ENCODE measurements around the gene RIN1. TPM values are rescaled to one million over a fixed set of nuclear protein-coding genes. Genes with fewer than 3 reads are reported as not detected.
A peak's percentile ranks its signal among the peaks of the same experiment; 100 is the strongest.

The RIN1 gene
- total and polyA plus RNA-seq, 2 experiments from 2014 or later: 1.9 to 9.4 TPM

DNA sequence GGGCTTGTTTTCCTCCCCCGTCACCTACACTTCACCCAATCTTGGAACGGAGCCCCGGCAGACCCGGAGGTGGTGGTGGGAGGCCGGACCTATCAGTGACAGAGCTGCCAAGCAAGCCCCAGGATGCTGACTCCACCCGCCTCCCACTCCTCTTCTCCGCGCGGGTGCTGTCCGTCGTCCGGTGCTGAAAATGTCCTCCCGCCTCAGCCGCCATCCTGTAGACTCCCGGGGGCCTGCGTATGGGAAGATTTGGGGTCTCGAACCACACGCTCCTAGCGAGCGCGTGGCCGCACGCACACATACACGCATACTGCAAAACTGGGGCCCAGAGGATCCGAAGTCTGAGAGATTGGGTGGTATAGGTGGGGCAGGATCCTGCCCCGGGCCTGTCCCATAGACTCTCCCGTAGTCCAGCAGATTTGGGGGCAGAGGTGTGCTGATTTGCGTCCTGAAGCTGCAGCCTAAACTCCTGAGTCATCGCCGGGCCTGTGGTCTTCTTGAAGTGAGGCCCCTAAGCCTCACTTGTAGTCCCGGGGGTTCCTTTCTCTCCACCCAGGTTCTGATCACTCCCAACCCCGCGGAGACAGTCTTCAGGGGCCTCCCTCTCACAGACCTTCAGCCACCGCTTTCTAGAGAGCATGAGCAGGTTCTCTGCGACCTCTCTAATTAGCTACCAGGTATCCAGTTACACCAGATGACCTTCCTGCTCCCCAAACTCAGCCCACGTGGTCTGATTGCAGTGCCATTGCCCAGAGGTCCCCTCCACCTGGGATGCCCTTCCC is 46.5 kb downstream of the RIN1 start:
- no peaks in the 10 kb centered on the region for H3K9me3 ChIP-seq (ENCODE audit: low read depth)
- H3K4me3 ChIP-seq: peak overlapping the region; percentile 41
- H3K36me3 ChIP-seq: no peaks in the 10 kb centered on the region
- H3K27ac ChIP-seq: peak overlapping the region; percentile 84
- peaks cover 43% of the 10 kb centered on the region for H3K27me3 ChIP-seq
- DNase-seq (ENCODE audit: low read depth in 1 of 2, low spot score in 1 of 2): peak in 1 of 2 donors; percentile 90
- TF ChIP-seq, protein P1, sequence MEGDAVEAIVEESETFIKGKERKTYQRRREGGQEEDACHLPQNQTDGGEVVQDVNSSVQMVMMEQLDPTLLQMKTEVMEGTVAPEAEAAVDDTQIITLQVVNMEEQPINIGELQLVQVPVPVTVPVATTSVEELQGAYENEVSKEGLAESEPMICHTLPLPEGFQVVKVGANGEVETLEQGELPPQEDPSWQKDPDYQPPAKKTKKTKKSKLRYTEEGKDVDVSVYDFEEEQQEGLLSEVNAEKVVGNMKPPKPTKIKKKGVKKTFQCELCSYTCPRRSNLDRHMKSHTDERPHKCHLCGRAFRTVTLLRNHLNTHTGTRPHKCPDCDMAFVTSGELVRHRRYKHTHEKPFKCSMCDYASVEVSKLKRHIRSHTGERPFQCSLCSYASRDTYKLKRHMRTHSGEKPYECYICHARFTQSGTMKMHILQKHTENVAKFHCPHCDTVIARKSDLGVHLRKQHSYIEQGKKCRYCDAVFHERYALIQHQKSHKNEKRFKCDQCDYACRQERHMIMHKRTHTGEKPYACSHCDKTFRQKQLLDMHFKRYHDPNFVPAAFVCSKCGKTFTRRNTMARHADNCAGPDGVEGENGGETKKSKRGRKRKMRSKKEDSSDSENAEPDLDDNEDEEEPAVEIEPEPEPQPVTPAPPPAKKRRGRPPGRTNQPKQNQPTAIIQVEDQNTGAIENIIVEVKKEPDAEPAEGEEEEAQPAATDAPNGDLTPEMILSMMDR (IDR thresholded peaks at IDR 0.05; ENCODE audit: low read depth, low read length): no peak
- peaks cover 4% of the 10 kb centered on the region for H3K4me1 ChIP-seq (ENCODE audit: low read depth)

DNA sequence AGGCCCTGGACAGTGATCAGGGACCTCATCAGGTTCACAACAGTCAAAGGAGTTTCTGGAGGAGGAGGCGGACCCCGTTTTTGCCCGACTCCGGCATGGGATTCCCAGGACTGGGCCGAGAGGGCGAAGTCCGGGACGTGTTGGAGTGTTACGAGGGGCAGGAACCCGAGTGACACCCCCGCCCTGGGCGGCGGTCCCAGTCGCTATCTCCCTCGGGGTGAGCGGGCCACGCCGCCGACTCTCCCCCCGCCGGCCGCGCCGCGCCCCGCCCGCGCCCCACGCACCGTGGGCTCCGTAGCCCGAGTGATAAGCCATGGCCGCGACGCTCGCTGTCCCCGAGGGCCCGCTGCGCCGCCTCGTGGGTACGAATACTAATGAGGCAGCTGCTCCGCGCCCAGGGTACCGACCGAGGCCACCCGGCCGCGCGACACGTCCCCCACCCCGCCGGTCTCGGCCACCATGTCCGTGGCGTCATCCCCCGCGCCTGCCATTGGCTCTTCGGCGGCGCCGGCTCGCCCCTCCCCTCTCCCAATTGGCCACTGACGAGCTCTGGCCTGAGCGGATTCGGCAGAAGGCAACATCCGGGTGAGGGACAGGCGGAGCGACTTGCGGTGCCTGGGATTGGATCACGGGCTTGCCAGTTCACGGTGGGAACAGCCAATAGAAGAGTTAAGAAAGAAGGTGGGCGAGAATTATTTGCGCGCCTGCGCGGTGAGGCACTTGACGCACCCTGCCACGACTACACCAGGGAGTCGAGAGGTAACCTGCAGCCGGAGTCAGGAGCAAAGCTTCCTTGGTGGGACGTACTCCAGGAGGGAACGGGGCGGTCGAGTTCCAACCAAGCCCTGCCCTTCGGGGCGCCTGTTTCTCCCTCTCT is 47.3 kb downstream of the RIN1 start, which contains the start of gene YIF1A:
Gene YIF1A, minus strand, starts transcription at position 473 of the 877 bp plus-strand sequence. Its CDS starts 158 bp downstream, at position 315.
- Histone ChIP-seq H3K4me1 (ENCODE audit: low read depth) (peaks cover 4% of the 10 kb centered on the region), H3K4me3 (peak within 1 kb of the TSS; percentile 93), H3K27ac (peak within 1 kb of the TSS; percentile 92), H3K36me3 (no peaks in the 10 kb centered on the region), H3K9me3 (ENCODE audit: low read depth) (no peaks in the 10 kb centered on the region), H3K27me3 (peaks cover 34% of the 10 kb centered on the region)
- TF ChIP-seq, protein P1 (IDR thresholded peaks at IDR 0.05; ENCODE audit: low read depth, low read length): no peak
- DNase-seq (ENCODE audit: low read depth in 1 of 2, low spot score in 1 of 2): peak; percentile 99 to 100

DNA sequence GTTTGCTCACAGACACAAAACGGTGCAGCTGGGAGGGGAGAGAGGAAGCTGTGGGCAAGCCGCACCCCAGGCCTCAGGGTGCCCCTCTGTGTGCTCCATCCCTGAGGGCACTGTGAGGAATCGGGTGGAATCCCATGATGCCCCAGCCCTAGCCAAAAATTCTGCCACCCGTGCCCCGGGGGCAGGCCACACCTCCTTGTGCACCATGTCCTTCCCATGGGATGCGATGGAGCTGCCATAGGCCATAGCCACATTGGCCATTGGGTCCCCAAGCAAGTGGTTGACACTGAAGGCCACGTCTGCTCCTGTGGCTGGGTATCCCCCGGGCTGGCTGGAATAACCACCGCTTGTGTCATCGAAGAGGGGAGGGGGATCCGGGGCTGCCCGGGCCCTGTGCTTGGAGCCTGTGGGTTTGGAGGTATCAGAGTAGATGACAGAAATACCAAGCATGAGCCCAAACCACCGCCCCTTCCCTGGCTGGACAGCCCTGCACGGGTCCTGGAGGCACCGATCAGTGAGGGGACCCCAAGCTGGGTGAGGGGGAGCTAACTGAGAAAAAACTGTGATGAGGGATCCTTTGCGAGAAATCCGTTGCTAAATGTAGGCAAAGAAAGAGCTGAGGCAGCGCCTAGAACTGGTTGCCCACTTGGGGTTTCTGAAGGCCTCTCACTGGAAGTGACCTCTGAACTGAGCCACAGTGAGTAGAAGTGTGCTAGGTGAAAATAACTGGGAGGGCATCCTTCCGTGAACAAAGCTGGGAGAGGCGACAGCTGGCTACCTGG is 48.2 kb downstream of the RIN1 start:
- TF ChIP-seq, protein P1 (IDR thresholded peaks at IDR 0.05; ENCODE audit: low read depth, low read length): no peak
- peak overlapping the region; percentile 93 for H3K4me3 ChIP-seq
- peaks cover 4% of the 10 kb centered on the region for H3K4me1 ChIP-seq (ENCODE audit: low read depth)
- no peak for DNase-seq (ENCODE audit: low read depth in 1 of 2, low spot score in 1 of 2)
- H3K36me3 ChIP-seq: no peaks in the 10 kb centered on the region
- no peaks in the 10 kb centered on the region for H3K9me3 ChIP-seq (ENCODE audit: low read depth)
- H3K27ac ChIP-seq: peak overlapping the region; percentile 92
- peaks cover 26% of the 10 kb centered on the region for H3K27me3 ChIP-seq

- H3K4me3 ChIP-seq: no peak overlapping the region
- no peak overlapping the region for H3K27ac ChIP-seq
- H3K36me3 ChIP-seq: no peaks in the 10 kb centered on the region
- peaks cover 19% of the 10 kb centered on the region for H3K27me3 ChIP-seq
- TF ChIP-seq, protein P1 (IDR thresholded peaks at IDR 0.05; ENCODE audit: low read depth, low read length): no peak
- peaks cover 4% of the 10 kb centered on the region for H3K4me1 ChIP-seq (ENCODE audit: low read depth)
- no peaks in the 10 kb centered on the region for H3K9me3 ChIP-seq (ENCODE audit: low read depth)
- no peak for DNase-seq (ENCODE audit: low read depth in 1 of 2, low spot score in 1 of 2)
Measured at GRCh38 chr11:66287211-66287888, 48.9 kb downstream of the RIN1 start.
